Endodermal cell (in vitro differentiated cells): ENCODE results near the gene RAI14. TPM values are rescaled to one million over a fixed set of nuclear protein-coding genes. Genes with fewer than 3 reads are reported as not detected.
A peak's percentile ranks its signal among the peaks of the same experiment; 100 is the strongest.

Experiments used
- DNase-seq: peaks from one replicate; pipeline ENCODE4 v3.0.0-alpha.2; 2017
- H3K27ac ChIP-seq: 2 replicates; pipeline ENCODE4 v1.5.1; 2013; ENCODE audit warnings: mild to moderate bottlenecking, low read depth, low read length, moderate library complexity
- H3K27me3 ChIP-seq: 2 replicates; pipeline ENCODE4 v1.6.1; 2013; ENCODE audit warnings: mild to moderate bottlenecking, low read length, moderate library complexity; ENCODE audit not compliant: insufficient read depth, control insufficient read depth, poor library complexity, severe bottlenecking
- H3K36me3 ChIP-seq: 2 replicates; pipeline ENCODE4 v1.7.0; 2013; ENCODE audit warnings: mild to moderate bottlenecking, low read length, moderate library complexity; ENCODE audit not compliant: control insufficient read depth, insufficient read depth
- H3K4me1 ChIP-seq: one replicate; pipeline ENCODE4 v1.7.0; 2013; ENCODE audit warnings: low read length; ENCODE audit not compliant: control insufficient read depth, insufficient read depth
- H3K4me3 ChIP-seq: 2 replicates; pipeline ENCODE4 v1.5.1; 2013; ENCODE audit warnings: mild to moderate bottlenecking, low read length, moderate library complexity
- H3K9ac ChIP-seq: 2 replicates; pipeline ENCODE4 v1.6.1; 2013; ENCODE audit warnings: mild to moderate bottlenecking, low read length, moderate library complexity; ENCODE audit not compliant: poor library complexity, severe bottlenecking; ENCODE audit errors: extremely low read depth
- H3K9me3 ChIP-seq: 2 replicates; pipeline ENCODE4 v1.6.1; 2013; ENCODE audit warnings: mild to moderate bottlenecking, low read length, moderate library complexity; ENCODE audit not compliant: control insufficient read depth
- H3K27ac Mint-ChIP-seq: 2 replicates; pipeline ENCODE4 v1.8.0; 2020; ENCODE audit warnings: mixed read lengths
- H3K27me3 Mint-ChIP-seq: 2 replicates; pipeline ENCODE4 v1.8.0; 2021; ENCODE audit warnings: mild to moderate bottlenecking, mixed read lengths; ENCODE audit not compliant: insufficient read depth
- H3K36me3 Mint-ChIP-seq: 2 replicates; pipeline ENCODE4 v1.8.0; 2020; ENCODE audit warnings: low read depth, mixed read lengths
- H3K4me1 Mint-ChIP-seq: 2 replicates; pipeline ENCODE4 v1.8.0; 2020; ENCODE audit warnings: mixed read lengths
- H3K4me3 Mint-ChIP-seq: 2 replicates; pipeline ENCODE4 v1.8.0; 2020; ENCODE audit warnings: mild to moderate bottlenecking, moderate library complexity, mixed read lengths
- H3K9me3 Mint-ChIP-seq: 2 replicates; pipeline ENCODE4 v1.8.0; 2020; ENCODE audit warnings: mild to moderate bottlenecking, mixed read lengths
- WGBS, 2 experiments: methylation state at CpG; one replicate each; pipeline versions ENCODE4 v1.1.5 to v1.1.7; 2013; ENCODE audit warnings: missing lambda C conversion rate in 2 of 2, mixed read lengths in 1 of 2; ENCODE audit not compliant: insufficient coverage in 1 of 2, insufficient read length in 1 of 2; 5-methylcytosine and 5-hydroxymethylcytosine counted together
- total RNA-seq, 2 donors: library from RNA; stranded (reverse); fragmentation: NEBNext Ultra II Directional in 1 of 2; extraction: Animal tissue kit (Norgen Biotek cat#: 25700) in 1 of 2; gene quantifications; 2 replicates in 1 of 2; 3 replicates in 1 of 2; pipeline ENCODE4 v1.2.1, GENCODE V29; 2021
- TF ChIP-seq, protein P1 (sequence below): fragments of 200-600 bp; sonication (generic); conservative IDR thresholded peaks from 2 replicates; pipeline ENCODE4 v1.5.0; 2021; ENCODE audit warnings: antibody characterized with exemption, mild to moderate bottlenecking

RAI14 gene
- total RNA-seq, 2 donors from 2014 or later: 66.6 to 87.5 TPM

DNA sequence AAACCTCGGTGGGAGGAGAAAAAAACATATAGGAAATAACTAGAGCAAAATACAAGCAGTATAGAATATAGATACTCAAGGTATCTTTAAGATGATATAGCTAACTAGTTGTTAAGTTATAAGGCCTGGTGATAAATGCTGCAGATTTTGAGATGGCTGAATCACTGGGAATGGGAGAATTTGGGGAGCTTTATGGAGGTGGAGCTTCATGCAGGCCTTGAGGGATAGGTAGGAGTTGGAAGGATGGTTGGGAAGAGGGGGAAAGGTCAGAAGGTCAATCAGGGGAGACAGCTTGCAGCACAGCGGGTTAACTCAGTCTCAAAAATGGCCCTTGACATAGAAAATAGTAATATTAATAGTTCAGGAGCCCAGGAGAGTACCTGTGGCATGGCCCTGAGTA lies 34.8 kb downstream of the RAI14 start:
- peaks cover 25% of the 10 kb centered on the region for H3K4me1 Mint-ChIP-seq
- no peak overlapping the region for H3K27ac ChIP-seq

DNA sequence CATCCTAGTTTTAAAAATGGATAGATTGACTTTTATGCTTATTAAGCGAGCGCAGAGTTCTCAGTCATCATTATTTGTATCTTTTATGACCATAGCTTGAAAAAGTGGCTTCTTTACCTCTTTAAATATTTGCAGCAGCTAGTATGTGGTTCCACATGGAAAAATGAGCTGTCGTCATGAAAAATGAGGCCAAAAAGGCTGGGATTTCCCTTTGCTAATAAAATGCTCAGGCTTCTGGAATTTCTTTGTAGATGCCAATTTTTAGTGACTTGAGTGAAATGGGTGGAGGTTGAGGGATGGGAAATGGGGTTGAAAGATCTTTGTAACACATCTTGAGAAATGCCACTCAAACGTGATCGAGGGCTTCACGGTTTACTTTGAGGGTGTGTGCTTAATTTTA lies 35.2 kb downstream of the RAI14 start:
- Mint-ChIP-seq H3K9me3 (peaks cover 2% of the 10 kb centered on the region), H3K27ac (no peak overlapping the region), H3K4me1 (peaks cover 21% of the 10 kb centered on the region), H3K27me3 (no peaks in the 10 kb centered on the region), H3K36me3 (peaks cover 39% of the 10 kb centered on the region), H3K4me3 (no peak overlapping the region)
- peaks cover 5% of the 10 kb centered on the region for H3K9me3 ChIP-seq
- no peak overlapping the region for H3K4me3 ChIP-seq
- H3K27ac ChIP-seq: no peak overlapping the region
- H3K36me3 ChIP-seq: peaks cover 57% of the 10 kb centered on the region
- TF ChIP-seq, protein P1, sequence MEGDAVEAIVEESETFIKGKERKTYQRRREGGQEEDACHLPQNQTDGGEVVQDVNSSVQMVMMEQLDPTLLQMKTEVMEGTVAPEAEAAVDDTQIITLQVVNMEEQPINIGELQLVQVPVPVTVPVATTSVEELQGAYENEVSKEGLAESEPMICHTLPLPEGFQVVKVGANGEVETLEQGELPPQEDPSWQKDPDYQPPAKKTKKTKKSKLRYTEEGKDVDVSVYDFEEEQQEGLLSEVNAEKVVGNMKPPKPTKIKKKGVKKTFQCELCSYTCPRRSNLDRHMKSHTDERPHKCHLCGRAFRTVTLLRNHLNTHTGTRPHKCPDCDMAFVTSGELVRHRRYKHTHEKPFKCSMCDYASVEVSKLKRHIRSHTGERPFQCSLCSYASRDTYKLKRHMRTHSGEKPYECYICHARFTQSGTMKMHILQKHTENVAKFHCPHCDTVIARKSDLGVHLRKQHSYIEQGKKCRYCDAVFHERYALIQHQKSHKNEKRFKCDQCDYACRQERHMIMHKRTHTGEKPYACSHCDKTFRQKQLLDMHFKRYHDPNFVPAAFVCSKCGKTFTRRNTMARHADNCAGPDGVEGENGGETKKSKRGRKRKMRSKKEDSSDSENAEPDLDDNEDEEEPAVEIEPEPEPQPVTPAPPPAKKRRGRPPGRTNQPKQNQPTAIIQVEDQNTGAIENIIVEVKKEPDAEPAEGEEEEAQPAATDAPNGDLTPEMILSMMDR: no peak
- H3K4me1 ChIP-seq: peaks cover 9% of the 10 kb centered on the region
- 77 to 86% methylated on average over 4 to 6 of the region's 6 CpGs for WGBS, 2 experiments
- no peaks in the 10 kb centered on the region for H3K27me3 ChIP-seq
- DNase-seq: no peak
- H3K9ac ChIP-seq: no peak overlapping the region

More for the DNA sequence above, 34.8 kb downstream of the RAI14 start:
- peak; percentile 10 for DNase-seq
- Histone ChIP-seq H3K36me3 (peaks cover 57% of the 10 kb centered on the region), H3K4me1 (peaks cover 10% of the 10 kb centered on the region), H3K9ac (no peak overlapping the region), H3K4me3 (no peak overlapping the region), H3K27me3 (no peaks in the 10 kb centered on the region), H3K9me3 (peaks cover 5% of the 10 kb centered on the region)
- Mint-ChIP-seq H3K4me3 (no peak overlapping the region), H3K27me3 (no peaks in the 10 kb centered on the region), H3K27ac (peak overlapping the region; percentile 27), H3K9me3 (peaks cover 2% of the 10 kb centered on the region), H3K36me3 (peaks cover 39% of the 10 kb centered on the region)
- TF ChIP-seq, protein P1: no peak
- WGBS, 2 experiments: 100% methylated on average over 1 to 2 of the region's 2 CpGs

DNA sequence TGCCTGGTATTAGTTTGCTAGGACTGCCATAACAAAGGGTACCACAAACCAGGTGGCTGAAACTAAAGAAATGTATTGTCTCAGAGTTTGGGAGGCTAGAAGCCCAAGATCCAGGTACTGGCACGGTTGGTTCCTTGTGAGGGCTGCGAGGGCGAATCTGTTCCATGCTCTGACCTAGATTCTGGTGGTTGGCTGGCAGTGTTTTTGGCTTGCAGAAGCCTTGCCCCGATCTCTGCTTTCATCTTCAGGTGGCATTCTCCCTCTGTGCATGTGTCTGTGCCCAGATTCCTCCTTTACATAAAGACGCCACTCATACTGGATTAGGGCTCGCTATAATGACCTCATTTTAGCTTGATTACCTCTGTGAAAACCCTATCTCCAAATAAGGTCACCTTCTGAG lies 36.7 kb downstream of the RAI14 start:
- Mint-ChIP-seq H3K4me3 (no peak overlapping the region), H3K36me3 (peaks cover 37% of the 10 kb centered on the region), H3K4me1 (peaks cover 13% of the 10 kb centered on the region), H3K9me3 (peaks cover 2% of the 10 kb centered on the region), H3K27ac (no peak overlapping the region), H3K27me3 (no peaks in the 10 kb centered on the region)
- Histone ChIP-seq H3K27ac (no peak overlapping the region), H3K9ac (no peak overlapping the region), H3K4me1 (no peaks in the 10 kb centered on the region), H3K9me3 (peaks cover 5% of the 10 kb centered on the region), H3K27me3 (no peaks in the 10 kb centered on the region), H3K36me3 (peaks cover 52% of the 10 kb centered on the region), H3K4me3 (no peak overlapping the region)
- peak; percentile 33 for DNase-seq
- TF ChIP-seq, protein P1: no peak
- 96 to 100% methylated on average over 1 to 6 of the region's 6 CpGs for WGBS, 2 experiments
